Liver (tissue), 9 donors: ENCODE data around the gene UGT1A9. TPM values are rescaled to one million over a fixed set of nuclear protein-coding genes. Genes with fewer than 3 reads are reported as not detected.

ENCODE experiments used
- DNase-seq: peaks from one replicate; pipeline ENCODE4 v3.0.0-alpha.2; 2017; ENCODE audit warnings: low spot score
- H3K27ac ChIP-seq, 2 donors: one replicate each; pipeline ENCODE4 v1.7.0; 2013; ENCODE audit warnings: inconsistent platforms in 2 of 2, low read length in 2 of 2, control low read depth in 1 of 2, low read depth in 1 of 2, mild to moderate bottlenecking in 1 of 2
- H3K27me3 ChIP-seq, 4 donors: one replicate each; pipeline versions ENCODE4 v1.6.1 to v1.7.0; 2013; ENCODE audit warnings: low read length in 3 of 4, inconsistent platforms in 1 of 4, mild to moderate bottlenecking in 1 of 4, moderate library complexity in 1 of 4; ENCODE audit not compliant: control insufficient read depth in 4 of 4, insufficient read depth in 4 of 4
- H3K36me3 ChIP-seq, 4 donors: one replicate each; pipeline versions ENCODE4 v1.6.1 to v1.7.0; 2013; ENCODE audit warnings: low read length in 3 of 4, mild to moderate bottlenecking in 3 of 4, low read depth in 1 of 4, moderate library complexity in 1 of 4; ENCODE audit not compliant: control insufficient read depth in 4 of 4, insufficient read depth in 3 of 4
- H3K4me1 ChIP-seq, 4 donors: one replicate each; pipeline versions ENCODE4 v1.6.1 to v1.7.0; 2013; ENCODE audit warnings: low read length in 3 of 4, mild to moderate bottlenecking in 3 of 4, moderate library complexity in 1 of 4; ENCODE audit not compliant: control insufficient read depth in 4 of 4, insufficient read depth in 4 of 4
- H3K4me3 ChIP-seq, 3 donors: one replicate each; pipeline versions ENCODE4 v1.6.1 to v1.7.0; 2013; ENCODE audit warnings: low read length in 3 of 3, control low read depth in 1 of 3, low read depth in 1 of 3, mild to moderate bottlenecking in 1 of 3
- H3K9ac ChIP-seq, 2 donors: one replicate each; pipeline ENCODE4 v1.7.0; 2013; ENCODE audit warnings: low read length in 2 of 2, mild to moderate bottlenecking in 2 of 2, moderate library complexity in 2 of 2, control low read depth in 1 of 2, low read depth in 1 of 2
- H3K9me3 ChIP-seq, 4 donors: one replicate each; pipeline versions ENCODE4 v1.6.1 to v1.7.0; 2013; ENCODE audit warnings: low read length in 3 of 4; ENCODE audit not compliant: control insufficient read depth in 4 of 4
- ATF3 ChIP-seq: IDR thresholded peaks from 2 replicates; pipeline ENCODE4 v1.6.1; 2016; ENCODE audit warnings: antibody characterized with exemption
- EGR1 ChIP-seq, 2 donors: IDR thresholded peaks; 2 replicates each; pipeline ENCODE4 v1.6.1; 2016 to 2018; ENCODE audit warnings: antibody characterized with exemption in 2 of 2, low read depth in 2 of 2
- FOXA1 ChIP-seq: IDR thresholded peaks from 2 replicates; pipeline ENCODE4 v1.6.1; 2016; ENCODE audit warnings: antibody characterized with exemption
- GABPA ChIP-seq, 2 donors: IDR thresholded peaks in 1 of 2; conservative IDR thresholded peaks in 1 of 2; 2 replicates each; pipeline ENCODE4 v1.6.1; 2016; ENCODE audit warnings: antibody characterized with exemption in 2 of 2, mild to moderate bottlenecking in 1 of 2, moderate library complexity in 1 of 2
- HNF4A ChIP-seq, 2 donors: conservative IDR thresholded peaks; 2 replicates each; pipeline ENCODE4 v1.6.1; 2016; ENCODE audit warnings: antibody characterized with exemption in 2 of 2, mild to moderate bottlenecking in 2 of 2
- MAX ChIP-seq: IDR thresholded peaks from 2 replicates; pipeline ENCODE4 v1.6.1; 2016; ENCODE audit warnings: antibody characterized with exemption
- RAD21 ChIP-seq, 2 donors: IDR thresholded peaks; 2 replicates each; pipeline ENCODE4 v1.6.1; 2016; ENCODE audit warnings: antibody characterized with exemption in 2 of 2, mild to moderate bottlenecking in 2 of 2
- YY1 ChIP-seq: IDR thresholded peaks from 2 replicates; pipeline ENCODE4 v1.6.1; 2016; ENCODE audit warnings: antibody characterized with exemption, mild to moderate bottlenecking
- ZBTB33 ChIP-seq: IDR thresholded peaks from 2 replicates; pipeline ENCODE4 v1.6.1; 2016; ENCODE audit warnings: antibody characterized with exemption
- WGBS: extraction: QIAGEN DNeasy Blood & Tissue Kit; methylation state at CpG from one replicate; pipeline ENCODE4 v1.1.7; 2013; 5-methylcytosine and 5-hydroxymethylcytosine counted together
- polyA plus RNA-seq, 2 donors: library from polyadenylated mRNA; stranded (reverse) in 1 of 2; unstranded in 1 of 2; fragments of 200-250 nt in 1 of 2; fragments of >200 nt in 1 of 2; fragmentation: Nextera tagmentation in 1 of 2; extraction: Ambion mirVana in 1 of 2; gene quantifications; one replicate each; pipeline versions ENCODE4 v1.2.1 to v1.2.3, GENCODE V29; 2013 to 2015
- total RNA-seq, 2 donors: library from RNA; depleted of rRNA; stranded (reverse); fragments of >200 nt; gene quantifications; one replicate each; pipeline ENCODE4 v1.2.3, GENCODE V29; 2014
- donor health status: healthy.
- donor health status: healthy.
- donor health status: healthy.
- donor health status: healthy.
- donor health status: healthy.

The UGT1A9 gene
- total and polyA plus RNA-seq, 4 donors: 14.3 to 62.3 (median 23.8) TPM; not detected in 1

GRCh38 chr2:233795735-233796171 is 124.1 kb downstream of the UGT1A9 start (continued):
- TF ChIP-seq ATF3: no peak
- TF ChIP-seq MAX: no peak

DNA sequence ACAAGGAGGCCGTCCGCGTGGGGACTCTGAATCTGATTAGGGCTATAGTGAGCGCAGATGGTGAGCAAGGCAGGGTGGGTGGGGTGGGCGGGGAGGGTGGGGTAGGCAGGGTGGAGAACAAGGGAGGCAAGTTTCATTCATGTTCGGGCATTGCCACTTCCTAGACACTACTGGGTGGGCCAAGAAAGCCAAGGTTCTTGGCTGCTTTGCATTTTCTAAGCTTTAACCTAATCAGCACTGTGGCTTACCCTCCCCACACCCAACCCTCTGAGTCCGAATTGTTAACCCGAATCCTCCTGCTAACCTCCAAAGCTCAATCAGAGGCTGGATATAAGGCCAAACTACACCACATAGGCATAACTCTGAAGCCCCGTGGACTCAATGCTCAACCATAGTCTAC is 124.6 kb downstream of the UGT1A9 start:
- H3K27me3 ChIP-seq: no peaks in the 10 kb centered on the region
- no peak overlapping the region for H3K9ac ChIP-seq
- 93% methylated on average over 9 of the region's 9 CpGs for WGBS
- TF ChIP-seq FOXA1 (no peak), RAD21 (IDR thresholded peaks at IDR 0.05) (no peak), ATF3 (no peak), GABPA (IDR thresholded peaks at IDR 0.05 in 1 of 2, conservative IDR thresholded peaks at IDR 0.05 in 1 of 2) (no peak), ZBTB33 (no peak)
- DNase-seq: no peak
- H3K4me3 ChIP-seq: no peak overlapping the region
- H3K36me3 ChIP-seq: no peaks in the 10 kb centered on the region
- H3K4me1 ChIP-seq: no peaks in the 10 kb centered on the region
- no peak overlapping the region for H3K27ac ChIP-seq
- no peaks in the 10 kb centered on the region for H3K9me3 ChIP-seq

- DNase-seq: peak; percentile 26
- TF ChIP-seq YY1: no peak
- TF ChIP-seq EGR1 (IDR thresholded peaks at IDR 0.05; ENCODE audit: low read depth in 2 of 2): no peak
- no peak for TF ChIP-seq HNF4A (conservative IDR thresholded peaks at IDR 0.05)
- no peak for TF ChIP-seq ZBTB33
- H3K9ac ChIP-seq: no peak overlapping the region
- no peaks in the 10 kb centered on the region for H3K4me1 ChIP-seq
- no peak overlapping the region for H3K27ac ChIP-seq
- WGBS: 89% methylated on average over 14 of the region's 14 CpGs
- H3K9me3 ChIP-seq: no peaks in the 10 kb centered on the region
- H3K27me3 ChIP-seq: no peaks in the 10 kb centered on the region
- H3K4me3 ChIP-seq: no peak overlapping the region
- no peaks in the 10 kb centered on the region for H3K36me3 ChIP-seq
Measured at GRCh38 chr2:233798335-233799086, 126.8 kb downstream of the UGT1A9 start.
